GM21723 (cell line): ENCODE results near the gene CDH2.

ENCODE experiments used
- ATAC-seq: cut with Tn5 transposase; IDR thresholded peaks from one replicate; pipeline ENCODE4 v1.9.1; 2021; ENCODE audit warnings: mild to moderate bottlenecking, moderate library complexity; ENCODE audit not compliant: unreplicated experiment

The CDH2 gene

GRCh38 chr18:28004606-28005005, 172.3 kb downstream of the CDH2 start:
- ATAC-seq = no peak

- ATAC-seq = no peak
Observed at GRCh38 chr18:28003451-28003850, 173.5 kb downstream of the CDH2 start.

- no peak for ATAC-seq
Observed at GRCh38 chr18:28002841-28003240, 174.1 kb downstream of the CDH2 start.

- ATAC-seq = no peak
Observed at GRCh38 chr18:27996801-27997272, 180.1 kb downstream of the CDH2 start.

- no peak for ATAC-seq
Observed at GRCh38 chr18:27995770-27996502, 181.0 kb downstream of the CDH2 start.

- no peak for ATAC-seq
Observed at GRCh38 chr18:27994571-27994970, 182.4 kb downstream of the CDH2 start.

GRCh38 chr18:27991391-27991790, 185.5 kb downstream of the CDH2 start:
- no peak for ATAC-seq

- ATAC-seq = no peak
Observed at GRCh38 chr18:27985832-27986231, 191.1 kb downstream of the CDH2 start.

- ATAC-seq = no peak
Observed at GRCh38 chr18:27983780-27984179, 193.2 kb downstream of the CDH2 start.

GRCh38 chr18:27976806-27977408, 200.0 kb downstream of the CDH2 start:
- no peak for ATAC-seq

GRCh38 chr18:27970321-27970720, 206.6 kb downstream of the CDH2 start:
- ATAC-seq = no peak

- ATAC-seq = no peak
Observed at GRCh38 chr18:27969206-27969605, 207.7 kb downstream of the CDH2 start.

- no peak for ATAC-seq
Observed at GRCh38 chr18:27967913-27968824, 208.8 kb downstream of the CDH2 start.

GRCh38 chr18:27966881-27967280, 210.0 kb downstream of the CDH2 start:
- ATAC-seq = no peak

GRCh38 chr18:27964811-27965210, 212.1 kb downstream of the CDH2 start:
- no peak for ATAC-seq

GRCh38 chr18:27959101-27959500, 217.8 kb downstream of the CDH2 start:
- no peak for ATAC-seq

- no peak for ATAC-seq
Observed at GRCh38 chr18:27956001-27956640, 220.8 kb downstream of the CDH2 start.

GRCh38 chr18:27954226-27954625, 222.7 kb downstream of the CDH2 start:
- no peak for ATAC-seq

GRCh38 chr18:27952741-27953140, 224.2 kb downstream of the CDH2 start:
- no peak for ATAC-seq

- ATAC-seq = no peak
Observed at GRCh38 chr18:27950648-27951228, 226.2 kb downstream of the CDH2 start.

GRCh38 chr18:27948986-27949385, 227.9 kb downstream of the CDH2 start:
- ATAC-seq = no peak
